Pulmonary artery endothelial cell (primary cell): ENCODE data around the gene PSENEN. TPM values are rescaled to one million over a fixed set of nuclear protein-coding genes. Genes with fewer than 3 reads are reported as not detected.

Source experiments
- DNase-seq: peaks from one replicate; pipeline ENCODE4 v3.0.0-alpha.2; 2011; ENCODE audit warnings: low read depth, low spot score
- total RNA-seq: library from RNA; depleted of rRNA; stranded (reverse); fragments of >200 nt; gene quantifications from 2 replicates; pipeline ENCODE4 v1.2.3, GENCODE V29; 2014

PSENEN gene
- total RNA-seq: 16.3 and 17.7 TPM in 2 replicates

GRCh38 chr19:35745328-35746086 is at the start of gene PSENEN, which contains the start of gene U2AF1L4:
PSENEN (plus strand) TSS chr19:35745651; CDS start chr19:35745931, 280 bp downstream.
U2AF1L4 (minus strand) TSS chr19:35745418; CDS start chr19:35745391, 27 bp downstream.
- peak; percentile 98 for DNase-seq

GRCh38 chr19:35695895-35696422 is 49.5 kb upstream of the PSENEN start:
- DNase-seq: no peak

GRCh38 chr19:35696835-35697234 is 48.6 kb upstream of the PSENEN start:
- no peak for DNase-seq

- peak; percentile 94 for DNase-seq
These were observed 43.0 kb upstream of the PSENEN start for GRCh38 chr19:35702223-35703012.

- no peak for DNase-seq
These were observed 42.1 kb upstream of the PSENEN start for GRCh38 chr19:35703343-35703742.

- DNase-seq: no peak
These were observed 41.2 kb upstream of the PSENEN start, which contains the start of gene ZBTB32 for GRCh38 chr19:35704218-35704617. ZBTB32 (plus strand) TSS chr19:35704558; CDS start chr19:35714627, 10,069 bp downstream.

- DNase-seq: no peak
These were observed 37.1 kb upstream of the PSENEN start for GRCh38 chr19:35708391-35708790.

GRCh38 chr19:35710784-35711723 is 34.4 kb upstream of the PSENEN start:
- DNase-seq: no peak

- DNase-seq: no peak
These were observed 32.6 kb upstream of the PSENEN start for GRCh38 chr19:35712567-35713505.

GRCh38 chr19:35713506-35713850 is 32.0 kb upstream of the PSENEN start:
- DNase-seq: no peak

GRCh38 chr19:35713904-35714495 is 31.5 kb upstream of the PSENEN start:
- DNase-seq: no peak

- no peak for DNase-seq
These were observed 30.7 kb upstream of the PSENEN start for GRCh38 chr19:35714601-35715354.

GRCh38 chr19:35715355-35715809 is 30.1 kb upstream of the PSENEN start:
- DNase-seq: no peak

GRCh38 chr19:35715981-35716800 is 29.3 kb upstream of the PSENEN start:
- DNase-seq: no peak

GRCh38 chr19:35716801-35717664 is 28.4 kb upstream of the PSENEN start:
- DNase-seq: peak; percentile 88

- no peak for DNase-seq
These were observed 27.6 kb upstream of the PSENEN start, which contains the start of gene KMT2B for GRCh38 chr19:35717665-35718344. KMT2B (plus strand) TSS chr19:35718003; CDS start chr19:35718019, 16 bp downstream.
